K562 (cell line): ENCODE results near the gene CACNB2. TPM values are rescaled to one million over a fixed set of nuclear protein-coding genes. Genes with fewer than 3 reads are reported as not detected.

Experiments
- ATAC-seq: fragments of 200-7000 bp; cut with Tn5 transposase; 3 replicates; pipeline ENCODE4 v1.9.1; 2020; ENCODE audit warnings: moderate library complexity
- BruUV-seq: library from RNA; stranded (reverse); fragments of 400-500 nt; replicated peaks from 2 replicates; lab custom pipeline; 2021; lab: Mats Ljungman, UMichigan
- CTCF ChIA-PET: fragments of 300-600 bp; formaldehyde crosslinking; extraction: SDS; loops from one replicate; lab custom pipeline; 2021; ENCODE audit warnings: low intra/inter-chr PET ratio; lab: Yijun Ruan, JAX
- POLR2A ChIA-PET: fragments of 300-600, 350-650 bp; sonication (Branson Sonifier 250); formaldehyde crosslinking; extraction: SDS; loops from one replicate; lab custom pipeline; 2021; ENCODE audit warnings: antibody characterized with exemption, inconsistent platforms; lab: Yijun Ruan, JAX
- DNase-seq, 4 experiments: peaks; one replicate each; pipeline versions ENCODE4 v3.0.0 to v3.0.0-alpha.2; 2011 to 2018; ENCODE audit warnings: low spot score in 3 of 4, mixed read lengths in 3 of 4; ENCODE audit errors: extremely low read depth in 1 of 4
- FAIRE-seq: peaks from 2 replicates; lab custom pipeline; 2011; peaks lifted over from hg19 to GRCh38; lab: Jason Lieb, UNC
- H2AFZ ChIP-seq: 2 replicates; pipeline ENCODE4 v1.6.0; 2011; ENCODE audit warnings: low read depth, low read length, control low read depth, inconsistent platforms
- H3K27ac ChIP-seq: fragments of 200-600 bp; 3 replicates; pipeline ENCODE4 v1.8.0; 2011; ENCODE audit warnings: low read depth, mild to moderate bottlenecking, control low read depth, inconsistent platforms, low read length, moderate library complexity, mixed read lengths; ENCODE audit errors: extremely low read depth
- H3K27me3 ChIP-seq, 2 experiments: fragments of 300-600 bp in 1 of 2; 2 replicates in 1 of 2; 3 replicates in 1 of 2; pipeline versions ENCODE4 v1.6.0 to v1.8.0; 2011; ENCODE audit warnings: inconsistent platforms in 2 of 2, low read length in 2 of 2, mild to moderate bottlenecking in 1 of 2, mixed read lengths in 1 of 2, moderate library complexity in 1 of 2; ENCODE audit not compliant: control insufficient read depth in 2 of 2, insufficient read depth in 2 of 2
- H3K36me3 ChIP-seq: fragments of 300-600 bp; 3 replicates; pipeline ENCODE4 v1.8.0; 2011; ENCODE audit warnings: mild to moderate bottlenecking, low read length, inconsistent platforms; ENCODE audit not compliant: control insufficient read depth, insufficient read depth
- H3K4me1 ChIP-seq, 2 experiments: fragments of 200-600 bp in 1 of 2; replicated peaks in 1 of 2; 2 replicates in 1 of 2; 3 replicates in 1 of 2; pipeline versions ENCODE4 v1.5.1 to v1.8.0; 2011; ENCODE audit warnings: inconsistent platforms in 2 of 2, low read length in 2 of 2, mild to moderate bottlenecking in 1 of 2, mixed read lengths in 1 of 2, moderate library complexity in 1 of 2; ENCODE audit not compliant: control insufficient read depth in 2 of 2, insufficient read depth in 2 of 2
- H3K4me2 ChIP-seq: 2 replicates; pipeline ENCODE4 v1.6.1; 2011; ENCODE audit warnings: low read length, control low read depth, inconsistent platforms, mixed read lengths; ENCODE audit not compliant: insufficient read depth
- H3K4me3 ChIP-seq: fragments of 200-600 bp; sonication (generic), shearing (Covaris generic); 2 replicates; pipeline ENCODE4 v1.5.1; 2016; ENCODE audit warnings: control low read depth, inconsistent platforms
- H3K79me2 ChIP-seq: fragments of 200-600 bp; 3 replicates; pipeline ENCODE4 v1.8.0; 2011; ENCODE audit warnings: low read length, inconsistent platforms; ENCODE audit not compliant: control insufficient read depth, insufficient read depth
- H3K9ac ChIP-seq, 2 experiments: 2 replicates each; pipeline versions ENCODE4 v1.6.0 to v1.6.1; 2011; ENCODE audit warnings: low read depth in 2 of 2, low read length in 2 of 2, control low read depth in 1 of 2, inconsistent platforms in 1 of 2, mild to moderate bottlenecking in 1 of 2, mixed read lengths in 1 of 2; ENCODE audit not compliant: insufficient read depth in 1 of 2
- H3K9me1 ChIP-seq: one replicate; pipeline ENCODE4 v1.6.0; 2011; ENCODE audit warnings: inconsistent platforms, mild to moderate bottlenecking, low read length, moderate library complexity; ENCODE audit not compliant: control insufficient read depth, insufficient read depth
- H3K9me3 ChIP-seq: replicated peaks from 2 replicates; pipeline ENCODE4 v1.5.1; 2011; ENCODE audit warnings: low read depth, low read length, inconsistent platforms; ENCODE audit not compliant: control insufficient read depth, insufficient read depth
- H4K20me1 ChIP-seq: replicated peaks from 2 replicates; pipeline ENCODE4 v1.6.1; 2011; ENCODE audit warnings: low read length, inconsistent platforms, mixed read lengths; ENCODE audit not compliant: control insufficient read depth, insufficient read depth
- ATF7 ChIP-seq: fragments of 450-650 bp; IDR thresholded peaks from 2 replicates; pipeline ENCODE4 v1.7.1; 2014; ENCODE audit warnings: mild to moderate bottlenecking, moderate library complexity
- GABPA ChIP-seq: fragments of 200-800 bp; sonication (Bioruptor generic); conservative IDR thresholded peaks from 2 replicates; pipeline ENCODE4 v1.6.1; 2016; ENCODE audit warnings: low read depth, missing genetic modification characterization, missing compliant biosample characterization
- KHSRP ChIP-seq: fragments of 450-650 bp; IDR thresholded peaks from 2 replicates; pipeline ENCODE4 v1.6.1; 2017
- NCOA2 ChIP-seq, 2 experiments: fragments of 450-650 bp; IDR thresholded peaks; 2 replicates each; pipeline ENCODE4 v1.6.1; 2018; ENCODE audit warnings: mild to moderate bottlenecking in 2 of 2, moderate library complexity in 1 of 2; ENCODE audit not compliant: partially characterized antibody in 2 of 2
- NFE2L1 ChIP-seq: fragments of 450-650 bp; IDR thresholded peaks from 2 replicates; pipeline ENCODE4 v1.6.1; 2016; ENCODE audit warnings: missing genetic modification characterization, low read depth, mild to moderate bottlenecking, missing compliant biosample characterization, moderate library complexity, borderline replicate concordance
- NR1H2 ChIP-seq: sonication (generic); formaldehyde crosslinking; IDR thresholded peaks from 2 replicates; pipeline ENCODE4 v1.4.0; 2020; ENCODE audit warnings: mild to moderate bottlenecking, missing genetic modification reagents
- NR4A1 ChIP-seq, 2 experiments: fragments of 250-450 bp in 1 of 2; fragments of 450-650 bp in 1 of 2; sonication (Bioruptor Pico) in 1 of 2; IDR thresholded peaks; 2 replicates each; pipeline versions ENCODE4 v1.4.0 to v1.6.1; 2016 to 2020; ENCODE audit warnings: mild to moderate bottlenecking in 2 of 2, missing compliant biosample characterization in 1 of 2, missing genetic modification characterization in 1 of 2, moderate library complexity in 1 of 2
- NUFIP1 ChIP-seq: fragments of 450-650 bp; IDR thresholded peaks from 2 replicates; pipeline ENCODE4 v1.6.1; 2018; ENCODE audit not compliant: partially characterized antibody
- POLR2H ChIP-seq: IDR thresholded peaks from 2 replicates; pipeline ENCODE4 v1.6.1; 2016; ENCODE audit warnings: missing genetic modification characterization, low read depth, mild to moderate bottlenecking, control low read depth, missing compliant biosample characterization, moderate library complexity
- SP2 ChIP-seq: IDR thresholded peaks from 2 replicates; pipeline ENCODE4 v1.6.1; 2011; ENCODE audit warnings: mild to moderate bottlenecking, low read depth, low read length, moderate library complexity; ENCODE audit not compliant: poor library complexity, severe bottlenecking; ENCODE audit errors: extremely low read depth
- ZNF133 ChIP-seq: fragments of 250-450 bp; sonication (Bioruptor Pico); IDR thresholded peaks from 2 replicates; pipeline ENCODE4 v1.4.0; 2020; ENCODE audit warnings: mild to moderate bottlenecking
- ZNF23 ChIP-seq: fragments of 250-450 bp; sonication (Bioruptor Pico); IDR thresholded peaks from 2 replicates; pipeline ENCODE4 v1.4.0; 2020; ENCODE audit warnings: mild to moderate bottlenecking
- ZNF263 ChIP-seq: sonication (generic); formaldehyde crosslinking; IDR thresholded peaks from 2 replicates; pipeline ENCODE4 v1.8.0; 2022; ENCODE audit warnings: mild to moderate bottlenecking, missing genetic modification reagents, borderline replicate concordance
- WGBS: fragments of 100-300 bp; shearing (Covaris generic); methylation state at CpG from one replicate; pipeline ENCODE4 v1.1.6; 2016; ENCODE audit warnings: low coverage, mixed read lengths; ENCODE audit not compliant: insufficient coverage; ENCODE audit errors: missing lambda C conversion rate; 5-methylcytosine and 5-hydroxymethylcytosine counted together
- in situ Hi-C: fragments of 300-500 bp; cut with MboI; formaldehyde crosslinking; loops from 4 replicates; pipeline ENCODE4 v1.15.0; 2018; ENCODE audit warnings: inconsistent platforms, mixed read lengths
- intact Hi-C: fragments of 100-400 bp; cut with micrococcal nuclease; formaldehyde crosslinking; loops from 2 replicates; pipeline ENCODE4 v1.14.2; 2022
- polyA plus RNA-seq, 8 experiments: library from polyadenylated mRNA; depleted of rRNA in 4 of 8; stranded (reverse) in 5 of 8; unstranded in 3 of 8; fragments of >200 nt; fragmentation: Nextera tagmentation in 2 of 8; fragmentation: Illumina TruSeq in 1 of 8; extraction: Ambion mirVana in 2 of 8; extraction: Trizol in 1 of 8; gene quantifications; 2 replicates each; pipeline versions ENCODE4 v1.2.1 to v1.2.3, GENCODE V29; 2011 to 2014; ENCODE audit warnings: inconsistent platforms in 1 of 8, missing spikeins in 1 of 8
- total RNA-seq, 7 experiments: library from RNA; depleted of rRNA in 6 of 7; stranded (reverse); fragments of >200 nt in 6 of 7; fragmentation: Illumina TruSeq in 2 of 7; extraction: Trizol in 2 of 7; gene quantifications; 2 replicates each; pipeline versions ENCODE4 v1.2.1 to v1.2.3, GENCODE V29; 2011 to 2021; ENCODE audit warnings: low replicate concordance in 1 of 7
- TF ChIP-seq, protein P1 (sequence below), 2 experiments: IDR thresholded peaks; 2 replicates each; pipeline ENCODE4 v1.6.1; 2011; ENCODE audit warnings: borderline replicate concordance in 1 of 2, control low read depth in 1 of 2, low read depth in 1 of 2, low read length in 1 of 2, mild to moderate bottlenecking in 1 of 2, mixed read lengths in 1 of 2, moderate library complexity in 1 of 2; ENCODE audit not compliant: insufficient read depth in 1 of 2, insufficient read length in 1 of 2, poor library complexity in 1 of 2, severe bottlenecking in 1 of 2; ENCODE audit errors: extremely low read depth in 1 of 2
- TF ChIP-seq, protein P2 (sequence below): fragments of 200-800 bp; sonication (Bioruptor generic); IDR thresholded peaks from 2 replicates; pipeline ENCODE4 v1.6.1; 2017; ENCODE audit warnings: missing genetic modification characterization, missing compliant biosample characterization
- TF ChIP-seq, protein P3 (sequence below): fragments of 450-650 bp; IDR thresholded peaks from 2 replicates; pipeline ENCODE4 v1.7.0; 2016; ENCODE audit warnings: borderline replicate concordance

CACNB2 gene
- total and polyA plus RNA-seq, 9 of the 15 experiments (the other 6 are each of a cell fraction or from before 2014, with no cell fraction given): 1.8 to 2.2 TPM; not detected in 7

DNA sequence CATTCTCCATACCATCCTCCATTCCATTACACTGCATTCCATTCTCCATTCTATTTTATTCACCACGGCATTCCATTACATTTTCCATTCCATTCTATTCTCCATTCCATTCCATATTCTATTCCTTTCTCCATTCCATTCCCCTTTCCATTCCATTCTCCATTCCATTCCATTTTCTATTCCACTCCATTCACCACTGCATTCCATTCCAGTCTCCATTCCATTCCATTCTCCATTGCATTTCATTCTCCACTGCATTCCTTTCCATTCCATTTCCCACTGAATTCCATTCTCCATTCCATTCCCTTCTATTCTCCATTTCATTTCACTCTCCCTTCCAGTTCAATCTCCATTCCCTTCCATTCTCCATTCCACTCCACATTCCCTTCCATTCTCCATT, 431.6 kb downstream of the CACNB2 start:
- Histone ChIP-seq H3K9me1 (no peaks in the 10 kb centered on the region), H3K4me3 (no peak overlapping the region), H3K4me1 (no peaks in the 10 kb centered on the region), H3K9me3 (peaks cover 5% of the 10 kb centered on the region; the same call in 1 of the 2 replicates), H3K79me2 (no peaks in the 10 kb centered on the region), H2AFZ (no peak overlapping the region), H3K27ac (no peak overlapping the region), H4K20me1 (no peaks in the 10 kb centered on the region), H3K36me3 (no peaks in the 10 kb centered on the region; the same call in 2 of the 3 replicates), H3K9ac (no peak overlapping the region), H3K4me2 (no peak overlapping the region), H3K27me3 (no peaks in the 10 kb centered on the region)
- DNase-seq (no peak), FAIRE-seq (no peak), ATAC-seq (no peak)
- intact Hi-C loops: no loop called here
- no TSS peak for BruUV-seq
- POLR2A ChIA-PET: no interaction called here
- 64% methylated on average over 1 of the region's 1 CpG for WGBS
- in situ Hi-C loops: no loop called here
- CTCF ChIA-PET: no interaction called here
- TF ChIP-seq NCOA2 (IDR thresholded peaks at IDR 0.05; ENCODE audit: partially characterized antibody in 2 of 2): no peak
- TF ChIP-seq, protein P1, sequence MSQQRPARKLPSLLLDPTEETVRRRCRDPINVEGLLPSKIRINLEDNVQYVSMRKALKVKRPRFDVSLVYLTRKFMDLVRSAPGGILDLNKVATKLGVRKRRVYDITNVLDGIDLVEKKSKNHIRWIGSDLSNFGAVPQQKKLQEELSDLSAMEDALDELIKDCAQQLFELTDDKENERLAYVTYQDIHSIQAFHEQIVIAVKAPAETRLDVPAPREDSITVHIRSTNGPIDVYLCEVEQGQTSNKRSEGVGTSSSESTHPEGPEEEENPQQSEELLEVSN (IDR thresholded peaks at IDR 0.05; ENCODE audit: borderline replicate concordance in 1 of 2, extremely low read depth in 1 of 2, insufficient read depth in 1 of 2, insufficient read length in 1 of 2, low read depth in 1 of 2, low read length in 1 of 2, poor library complexity in 1 of 2, severe bottlenecking in 1 of 2): no peak
- TF ChIP-seq, protein P2, sequence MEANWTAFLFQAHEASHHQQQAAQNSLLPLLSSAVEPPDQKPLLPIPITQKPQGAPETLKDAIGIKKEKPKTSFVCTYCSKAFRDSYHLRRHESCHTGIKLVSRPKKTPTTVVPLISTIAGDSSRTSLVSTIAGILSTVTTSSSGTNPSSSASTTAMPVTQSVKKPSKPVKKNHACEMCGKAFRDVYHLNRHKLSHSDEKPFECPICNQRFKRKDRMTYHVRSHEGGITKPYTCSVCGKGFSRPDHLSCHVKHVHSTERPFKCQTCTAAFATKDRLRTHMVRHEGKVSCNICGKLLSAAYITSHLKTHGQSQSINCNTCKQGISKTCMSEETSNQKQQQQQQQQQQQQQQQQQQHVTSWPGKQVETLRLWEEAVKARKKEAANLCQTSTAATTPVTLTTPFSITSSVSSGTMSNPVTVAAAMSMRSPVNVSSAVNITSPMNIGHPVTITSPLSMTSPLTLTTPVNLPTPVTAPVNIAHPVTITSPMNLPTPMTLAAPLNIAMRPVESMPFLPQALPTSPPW (CRISPR knock-in tag): no peak
- TF ChIP-seq ATF7: no peak
- TF ChIP-seq GABPA: no peak
- TF ChIP-seq NFE2L1 (tag): no peak
- TF ChIP-seq KHSRP: no peak
- TF ChIP-seq NR4A1 (CRISPR knock-in tag; IDR thresholded peaks at IDR 0.05): no peak
- TF ChIP-seq NR4A1 (tag; IDR thresholded peaks at IDR 0.05): no peak
- TF ChIP-seq SP2: no peak
- TF ChIP-seq POLR2H: no peak
- TF ChIP-seq NR1H2 (CRISPR knock-in tag): no peak
- TF ChIP-seq ZNF133 (CRISPR knock-in tag): no peak
- TF ChIP-seq, protein P3, sequence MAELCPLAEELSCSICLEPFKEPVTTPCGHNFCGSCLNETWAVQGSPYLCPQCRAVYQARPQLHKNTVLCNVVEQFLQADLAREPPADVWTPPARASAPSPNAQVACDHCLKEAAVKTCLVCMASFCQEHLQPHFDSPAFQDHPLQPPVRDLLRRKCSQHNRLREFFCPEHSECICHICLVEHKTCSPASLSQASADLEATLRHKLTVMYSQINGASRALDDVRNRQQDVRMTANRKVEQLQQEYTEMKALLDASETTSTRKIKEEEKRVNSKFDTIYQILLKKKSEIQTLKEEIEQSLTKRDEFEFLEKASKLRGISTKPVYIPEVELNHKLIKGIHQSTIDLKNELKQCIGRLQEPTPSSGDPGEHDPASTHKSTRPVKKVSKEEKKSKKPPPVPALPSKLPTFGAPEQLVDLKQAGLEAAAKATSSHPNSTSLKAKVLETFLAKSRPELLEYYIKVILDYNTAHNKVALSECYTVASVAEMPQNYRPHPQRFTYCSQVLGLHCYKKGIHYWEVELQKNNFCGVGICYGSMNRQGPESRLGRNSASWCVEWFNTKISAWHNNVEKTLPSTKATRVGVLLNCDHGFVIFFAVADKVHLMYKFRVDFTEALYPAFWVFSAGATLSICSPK: no peak
- no peak for TF ChIP-seq ZNF263 (CRISPR knock-in tag)
- no peak for TF ChIP-seq NUFIP1
- no peak for TF ChIP-seq ZNF23 (CRISPR knock-in tag)
